Thoracic aorta (tissue), 2 donors: ENCODE measurements around the gene WFDC8. TPM values are rescaled to one million over a fixed set of nuclear protein-coding genes. Genes with fewer than 3 reads are reported as not detected.

Experiments
- ATAC-seq: fragments of 150-250 bp; one replicate; pipeline ENCODE4 v1.8.0; 2017; ENCODE audit warnings: low read depth; ENCODE audit not compliant: insufficient number of reproducible peaks, low FRiP score
- DNase-seq: peaks from one replicate; pipeline ENCODE4 v3.0.0-alpha.2; 2020; ENCODE audit warnings: low spot score
- H3K27ac ChIP-seq, 2 donors: fragments of 200-600 bp; sonication (generic); 1 replicate in 1 of 2; 2 replicates in 1 of 2; pipeline ENCODE4 v1.5.1; 2016; ENCODE audit warnings: mild to moderate bottlenecking in 2 of 2, moderate library complexity in 2 of 2
- H3K27me3 ChIP-seq: fragments of 200-600 bp; sonication (generic); replicated peaks from 2 replicates; pipeline ENCODE4 v1.6.0; 2016; ENCODE audit warnings: mild to moderate bottlenecking; ENCODE audit not compliant: insufficient read depth
- H3K36me3 ChIP-seq: fragments of 200-600 bp; sonication (generic); one replicate; pipeline ENCODE4 v1.5.1; 2016
- H3K4me1 ChIP-seq, 2 donors: fragments of 200-600 bp; sonication (generic); 1 replicate in 1 of 2; 2 replicates in 1 of 2; pipeline versions ENCODE4 v1.5.1 to v1.6.0; 2016; ENCODE audit warnings: low read depth in 2 of 2, mild to moderate bottlenecking in 1 of 2; ENCODE audit not compliant: control insufficient read depth in 1 of 2
- H3K4me3 ChIP-seq: fragments of 200-600 bp; sonication (generic); 2 replicates; pipeline ENCODE4 v1.5.1; 2016; ENCODE audit warnings: mild to moderate bottlenecking
- H3K9me3 ChIP-seq: fragments of 200-600 bp; sonication (generic); 2 replicates; pipeline ENCODE4 v1.5.1; 2016
- total RNA-seq, 2 donors: library from RNA; depleted of rRNA; stranded (reverse); fragments of >200 nt; gene quantifications; one replicate each; pipeline versions ENCODE4 v1.1.0 to v1.2.3, GENCODE V29; 2016
- TF ChIP-seq, protein P1 (sequence below): fragments of 200-600 bp; sonication (generic); IDR thresholded peaks from one replicate; pipeline ENCODE4 v1.5.1; 2019; ENCODE audit warnings: antibody characterized with exemption

WFDC8 gene
- total RNA-seq, 2 donors from 2014 or later: not detected

DNA sequence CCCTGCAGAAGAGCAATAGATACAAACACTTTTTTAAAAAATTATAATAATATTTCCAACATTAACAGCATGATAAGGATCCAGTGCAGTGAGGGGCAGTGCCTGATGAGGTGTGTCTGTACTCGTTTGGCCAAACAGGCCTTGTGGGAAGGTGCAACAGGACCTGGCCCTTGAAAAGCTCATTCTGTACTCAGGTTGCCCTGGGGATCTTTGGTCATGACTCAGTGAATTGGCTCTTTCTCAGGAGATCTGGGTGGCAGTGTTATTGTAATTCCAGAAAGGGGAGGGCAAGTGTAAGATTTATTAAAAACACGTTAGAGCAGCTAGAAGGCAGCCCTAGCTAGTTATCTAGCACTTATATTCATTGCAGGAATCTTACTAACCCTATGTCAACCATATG lies 60.8 kb downstream of the WFDC8 start:
- TF ChIP-seq, protein P1, sequence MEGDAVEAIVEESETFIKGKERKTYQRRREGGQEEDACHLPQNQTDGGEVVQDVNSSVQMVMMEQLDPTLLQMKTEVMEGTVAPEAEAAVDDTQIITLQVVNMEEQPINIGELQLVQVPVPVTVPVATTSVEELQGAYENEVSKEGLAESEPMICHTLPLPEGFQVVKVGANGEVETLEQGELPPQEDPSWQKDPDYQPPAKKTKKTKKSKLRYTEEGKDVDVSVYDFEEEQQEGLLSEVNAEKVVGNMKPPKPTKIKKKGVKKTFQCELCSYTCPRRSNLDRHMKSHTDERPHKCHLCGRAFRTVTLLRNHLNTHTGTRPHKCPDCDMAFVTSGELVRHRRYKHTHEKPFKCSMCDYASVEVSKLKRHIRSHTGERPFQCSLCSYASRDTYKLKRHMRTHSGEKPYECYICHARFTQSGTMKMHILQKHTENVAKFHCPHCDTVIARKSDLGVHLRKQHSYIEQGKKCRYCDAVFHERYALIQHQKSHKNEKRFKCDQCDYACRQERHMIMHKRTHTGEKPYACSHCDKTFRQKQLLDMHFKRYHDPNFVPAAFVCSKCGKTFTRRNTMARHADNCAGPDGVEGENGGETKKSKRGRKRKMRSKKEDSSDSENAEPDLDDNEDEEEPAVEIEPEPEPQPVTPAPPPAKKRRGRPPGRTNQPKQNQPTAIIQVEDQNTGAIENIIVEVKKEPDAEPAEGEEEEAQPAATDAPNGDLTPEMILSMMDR: no peak
- DNase-seq (no peak), ATAC-seq (no peak)
- no peaks in the 10 kb centered on the region for H3K4me1 ChIP-seq
- no peaks in the 10 kb centered on the region for H3K9me3 ChIP-seq
- no peak overlapping the region for H3K27ac ChIP-seq
- no peaks in the 10 kb centered on the region for H3K36me3 ChIP-seq
- no peak overlapping the region for H3K4me3 ChIP-seq
- H3K27me3 ChIP-seq: no peaks in the 10 kb centered on the region

- Histone ChIP-seq H3K27me3 (no peaks in the 10 kb centered on the region), H3K4me3 (no peak within 1 kb of the TSS), H3K36me3 (no peaks in the 10 kb centered on the region), H3K4me1 (no peaks in the 10 kb centered on the region), H3K9me3 (no peaks in the 10 kb centered on the region), H3K27ac (no peak within 1 kb of the TSS)
- no peak for ATAC-seq
- TF ChIP-seq, protein P1: no peak
- no peak for DNase-seq
Measured at GRCh38 chr20:45515147-45515913, 63.8 kb downstream of the WFDC8 start, which contains the start of gene SPINT3. SPINT3 (minus strand) TSS chr20:45515622; CDS start chr20:45515608, 14 bp downstream.

- ATAC-seq: no peak
Measured at GRCh38 chr20:45510242-45510862, 68.7 kb downstream of the WFDC8 start.

GRCh38 chr20:45509091-45509490 lies 70.0 kb downstream of the WFDC8 start:
- DNase-seq (no peak), ATAC-seq (no peak)
- no peaks in the 10 kb centered on the region for H3K9me3 ChIP-seq
- H3K4me3 ChIP-seq: no peak overlapping the region
- H3K36me3 ChIP-seq: no peaks in the 10 kb centered on the region
- TF ChIP-seq, protein P1: no peak
- H3K4me1 ChIP-seq: no peaks in the 10 kb centered on the region
- no peak overlapping the region for H3K27ac ChIP-seq
- H3K27me3 ChIP-seq: no peaks in the 10 kb centered on the region

More at GRCh38 chr20:45510242-45510862, 68.7 kb downstream of the WFDC8 start:
- Histone ChIP-seq H3K27ac (no peak overlapping the region), H3K4me1 (no peaks in the 10 kb centered on the region), H3K36me3 (no peaks in the 10 kb centered on the region), H3K9me3 (no peaks in the 10 kb centered on the region), H3K4me3 (no peak overlapping the region), H3K27me3 (no peaks in the 10 kb centered on the region)
- DNase-seq: no peak
- TF ChIP-seq, protein P1: no peak

DNA sequence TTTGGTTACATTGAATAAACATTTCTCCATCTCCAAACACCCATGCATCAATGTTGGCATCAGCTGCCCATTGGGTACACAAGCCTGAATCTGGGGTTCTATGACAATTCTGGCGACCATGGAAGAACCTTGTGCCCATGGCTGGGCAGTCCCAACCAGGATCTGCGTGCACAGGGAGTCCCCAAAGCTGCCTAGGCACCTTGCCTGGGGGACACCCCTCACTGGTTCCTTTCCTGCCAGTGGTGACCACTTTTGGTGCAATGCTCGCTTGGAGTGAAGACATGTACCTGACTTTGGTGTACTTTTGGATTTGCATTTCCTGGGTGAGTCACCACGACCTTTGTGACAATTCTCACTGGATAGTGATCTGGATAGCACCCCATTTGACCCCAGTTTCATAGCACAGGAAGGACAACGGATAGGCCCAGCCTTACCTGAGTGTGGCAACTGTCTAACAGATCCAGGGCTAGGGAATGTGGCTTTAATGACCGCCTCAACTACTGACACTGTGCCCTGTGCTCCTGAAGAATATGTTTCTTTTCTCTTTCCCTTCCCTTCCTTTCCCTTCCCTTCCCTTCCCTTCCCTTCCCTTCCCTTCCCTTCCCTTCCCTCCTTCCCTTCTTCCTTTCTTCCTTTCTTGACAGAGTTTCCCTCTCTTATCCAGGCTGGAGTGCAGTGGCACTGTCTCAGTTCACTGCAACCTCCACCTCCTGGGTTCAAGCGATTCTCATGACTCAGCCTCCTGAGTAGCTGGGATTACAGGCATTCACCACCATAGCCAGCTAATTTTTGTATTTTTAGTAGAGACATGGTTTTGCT lies 70.8 kb downstream of the WFDC8 start:
- no peaks in the 10 kb centered on the region for H3K4me1 ChIP-seq
- H3K36me3 ChIP-seq: no peaks in the 10 kb centered on the region
- ATAC-seq: no peak
- no peak overlapping the region for H3K27ac ChIP-seq
- no peaks in the 10 kb centered on the region for H3K9me3 ChIP-seq
- TF ChIP-seq, protein P1: no peak
- H3K27me3 ChIP-seq: no peaks in the 10 kb centered on the region
- no peak overlapping the region for H3K4me3 ChIP-seq
- DNase-seq: no peak
